ENCODE measurements around the gene CCL5.

CCL5 gene

GRCh38 chr17:35892091-35893035 lies 12.2 kb upstream of the CCL5 start:
- H3K36me3 Mint-ChIP-seq (ENCODE audit: insufficient read depth): peaks cover 40% of the 10 kb centered on the region
- ATAC-seq (replicated peaks) (no peak), DNase-seq (peak in 1 of 3 experiments; percentile 55)
- peaks cover 78 to 84% of the 10 kb centered on the region in 2 donors for H3K4me1 Mint-ChIP-seq (ENCODE audit: low read depth in 2 of 2)
- peaks cover 0 to 3% of the 10 kb centered on the region in 2 donors for H3K9me3 Mint-ChIP-seq
- no peaks in the 10 kb centered on the region for H3K27me3 Mint-ChIP-seq
- H3K4me3 Mint-ChIP-seq: peak overlapping the region; percentile 47 to 71
- peak overlapping the region; percentile 83 to 91 for H3K27ac Mint-ChIP-seq

- H3K36me3 Mint-ChIP-seq (ENCODE audit: insufficient read depth): peaks cover 36% of the 10 kb centered on the region
- peaks cover 73 to 78% of the 10 kb centered on the region in 2 donors for H3K4me1 Mint-ChIP-seq (ENCODE audit: low read depth in 2 of 2)
- no peak for ATAC-seq (replicated peaks)
- H3K27me3 Mint-ChIP-seq: no peaks in the 10 kb centered on the region
- peak overlapping the region; percentile 47 to 76 for H3K4me3 Mint-ChIP-seq
- peak overlapping the region; percentile 83 to 99 for H3K27ac Mint-ChIP-seq
- H3K9me3 Mint-ChIP-seq: peaks cover 0 to 3% of the 10 kb centered on the region in 2 donors
- no peak for DNase-seq
These were observed 11.1 kb upstream of the CCL5 start for GRCh38 chr17:35891269-35891668.

GRCh38 chr17:35890774-35891155 lies 10.6 kb upstream of the CCL5 start:
- peaks cover 0 to 3% of the 10 kb centered on the region in 2 donors for H3K9me3 Mint-ChIP-seq
- peak overlapping the region; percentile 47 to 76 for H3K4me3 Mint-ChIP-seq
- ATAC-seq (replicated peaks) (peak; percentile 84), DNase-seq (peak; percentile 75 to 81 (median 76))
- peaks cover 68 to 73% of the 10 kb centered on the region in 2 donors for H3K4me1 Mint-ChIP-seq (ENCODE audit: low read depth in 2 of 2)
- H3K27ac Mint-ChIP-seq: peak overlapping the region; percentile 83 to 99
- H3K27me3 Mint-ChIP-seq: no peaks in the 10 kb centered on the region
- H3K36me3 Mint-ChIP-seq (ENCODE audit: insufficient read depth): peaks cover 31% of the 10 kb centered on the region

GRCh38 chr17:35889818-35890773 lies 9.9 kb upstream of the CCL5 start:
- Mint-ChIP-seq H3K9me3 (peaks cover 0 to 3% of the 10 kb centered on the region in 2 donors), H3K36me3 (ENCODE audit: insufficient read depth) (peaks cover 36% of the 10 kb centered on the region), H3K27ac (peak overlapping the region; percentile 83 to 99), H3K4me1 (ENCODE audit: low read depth in 2 of 2) (peaks cover 61 to 72% of the 10 kb centered on the region in 2 donors), H3K27me3 (no peaks in the 10 kb centered on the region), H3K4me3 (peak overlapping the region; percentile 47 to 76)
- ATAC-seq (replicated peaks): peak; percentile 31
- DNase-seq: peak in 1 of 3 experiments; percentile 36

DNA sequence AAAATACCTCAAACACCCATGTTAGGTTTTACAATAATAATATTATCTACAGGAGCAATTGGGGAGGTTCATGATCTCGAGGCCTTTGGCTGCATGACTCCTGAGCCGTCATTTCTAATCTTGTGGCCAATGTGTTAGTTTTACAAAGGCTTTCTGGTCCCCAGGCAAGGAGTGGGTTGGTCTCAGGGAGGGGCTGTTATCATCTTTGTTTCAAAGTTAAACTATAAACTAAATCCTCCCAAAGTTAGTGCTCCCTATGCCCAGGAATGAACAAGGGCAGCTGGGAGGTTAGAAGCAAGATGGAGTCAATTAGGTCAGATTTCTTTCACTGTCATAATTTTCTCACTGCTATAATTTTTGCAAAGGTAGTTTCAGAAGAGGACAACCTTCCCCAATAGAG lies 9.1 kb upstream of the CCL5 start:
- H3K4me1 Mint-ChIP-seq (ENCODE audit: low read depth in 2 of 2): peaks cover 58 to 67% of the 10 kb centered on the region in 2 donors
- peaks cover 32% of the 10 kb centered on the region for H3K36me3 Mint-ChIP-seq (ENCODE audit: insufficient read depth)
- peak overlapping the region; percentile 83 to 99 for H3K27ac Mint-ChIP-seq
- peaks cover 0 to 3% of the 10 kb centered on the region in 2 donors for H3K9me3 Mint-ChIP-seq
- ATAC-seq (replicated peaks) (peak; percentile 62), DNase-seq (peak; percentile 46 to 60 (median 52))
- H3K4me3 Mint-ChIP-seq: peak overlapping the region; percentile 67 to 76
- H3K27me3 Mint-ChIP-seq: no peaks in the 10 kb centered on the region

DNA sequence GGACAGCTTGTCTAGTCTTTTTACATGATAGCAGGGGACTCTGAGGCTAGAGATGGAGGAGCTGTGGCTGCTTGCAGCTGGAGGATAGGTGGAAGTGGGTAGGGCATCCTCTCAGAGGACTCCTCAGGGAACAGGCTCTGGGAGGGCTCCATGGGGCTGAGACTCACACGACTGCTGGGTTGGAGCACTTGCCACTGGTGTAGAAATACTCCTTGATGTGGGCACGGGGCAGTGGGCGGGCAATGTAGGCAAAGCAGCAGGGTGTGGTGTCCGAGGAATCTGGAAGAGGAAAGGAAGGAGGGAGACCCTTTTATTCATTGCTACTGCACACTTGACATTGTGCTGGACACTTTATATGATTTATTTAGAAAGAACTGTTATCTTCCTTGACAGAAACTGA lies 1.8 kb downstream of the CCL5 start:
- Mint-ChIP-seq H3K27ac (peak overlapping the region; percentile 95), H3K27me3 (no peaks in the 10 kb centered on the region), H3K9me3 (no peaks in the 10 kb centered on the region), H3K36me3 (ENCODE audit: insufficient read depth) (peaks cover 72% of the 10 kb centered on the region), H3K4me3 (peak overlapping the region; percentile 89 to 92), H3K4me1 (ENCODE audit: low read depth in 2 of 2) (peaks cover 48 to 49% of the 10 kb centered on the region in 2 donors)
- DNase-seq (peak in 1 of 3 experiments; percentile 39), ATAC-seq (replicated peaks) (no peak)

- Mint-ChIP-seq H3K36me3 (ENCODE audit: insufficient read depth) (peaks cover 81% of the 10 kb centered on the region), H3K27ac (peak overlapping the region; percentile 95), H3K4me3 (peak overlapping the region; percentile 89 to 92), H3K27me3 (no peaks in the 10 kb centered on the region), H3K4me1 (ENCODE audit: low read depth in 2 of 2) (peaks cover 50 to 54% of the 10 kb centered on the region in 2 donors), H3K9me3 (no peaks in the 10 kb centered on the region)
- no peak for DNase-seq
- ATAC-seq (replicated peaks): no peak
These were observed 2.7 kb downstream of the CCL5 start for GRCh38 chr17:35877345-35878029.

DNA sequence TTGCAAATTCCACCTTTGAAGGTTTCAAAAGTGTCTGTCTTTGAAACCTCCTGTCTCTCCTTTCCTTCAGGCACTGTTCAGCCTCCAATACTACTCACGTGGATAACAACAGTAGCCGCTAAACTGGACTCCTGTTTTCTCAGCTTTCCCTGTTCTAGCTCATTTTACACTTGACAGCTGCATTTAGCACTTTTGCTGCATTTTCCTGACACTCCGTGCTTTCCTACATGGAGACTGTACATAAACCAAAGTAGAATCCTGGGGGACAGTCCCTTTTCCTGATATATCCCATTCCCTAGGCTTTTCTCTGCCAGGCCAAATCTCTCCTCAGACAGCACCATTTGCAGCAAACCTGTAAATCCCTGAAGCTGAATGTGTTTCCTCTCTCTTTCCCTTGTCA lies 3.6 kb downstream of the CCL5 start:
- ATAC-seq (replicated peaks) (no peak), DNase-seq (no peak)
- H3K27me3 Mint-ChIP-seq: no peaks in the 10 kb centered on the region
- H3K27ac Mint-ChIP-seq: peak overlapping the region; percentile 95
- H3K9me3 Mint-ChIP-seq: no peaks in the 10 kb centered on the region
- H3K36me3 Mint-ChIP-seq (ENCODE audit: insufficient read depth): peaks cover 91% of the 10 kb centered on the region
- H3K4me3 Mint-ChIP-seq: peak overlapping the region; percentile 89 to 92
- peaks cover 55 to 59% of the 10 kb centered on the region in 2 donors for H3K4me1 Mint-ChIP-seq (ENCODE audit: low read depth in 2 of 2)

GRCh38 chr17:35875800-35876139 lies 4.4 kb downstream of the CCL5 start:
- peaks cover 56 to 62% of the 10 kb centered on the region in 2 donors for H3K4me1 Mint-ChIP-seq (ENCODE audit: low read depth in 2 of 2)
- DNase-seq: no peak

DNA sequence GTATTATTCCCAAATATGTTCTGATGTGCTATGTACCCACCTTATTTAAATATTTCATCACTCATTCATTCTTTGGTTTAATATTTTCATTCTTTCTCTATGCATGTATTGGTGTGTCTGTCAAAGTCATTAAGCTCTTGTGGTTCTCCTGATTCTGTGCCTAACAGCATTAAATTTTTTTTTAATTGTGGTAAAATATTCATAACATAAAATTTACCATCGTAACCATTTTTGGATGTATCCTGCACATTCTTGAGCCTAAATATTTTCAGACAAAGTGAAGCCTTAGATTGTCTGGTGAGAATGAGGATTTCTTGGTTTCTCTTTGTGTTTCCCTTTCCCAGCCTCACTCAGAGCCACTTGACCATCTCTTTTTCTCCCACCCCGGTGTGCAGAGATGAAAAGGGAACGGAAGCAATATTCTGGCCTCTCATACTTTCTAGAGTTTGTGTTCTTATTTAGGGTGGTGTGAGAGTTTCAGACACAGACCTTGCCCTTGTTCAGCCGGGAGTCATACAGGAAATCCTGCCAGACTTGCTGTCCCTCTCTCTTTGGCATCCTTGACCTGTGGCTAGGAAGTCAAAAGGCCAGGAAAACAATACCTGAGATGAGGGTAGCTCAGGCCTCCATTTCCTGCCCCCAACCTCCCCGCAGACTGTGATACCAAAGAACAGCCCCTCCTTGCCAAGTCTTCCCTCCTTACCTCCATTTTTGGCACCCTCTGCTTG lies 4.9 kb downstream of the CCL5 start:
- ATAC-seq (replicated peaks): peak; percentile 36
- Mint-ChIP-seq H3K27me3 (no peaks in the 10 kb centered on the region), H3K4me3 (peak overlapping the region; percentile 89 to 92), H3K9me3 (no peaks in the 10 kb centered on the region), H3K27ac (peak overlapping the region; percentile 95), H3K36me3 (ENCODE audit: insufficient read depth) (peaks cover 97% of the 10 kb centered on the region), H3K4me1 (ENCODE audit: low read depth in 2 of 2) (peaks cover 52 to 57% of the 10 kb centered on the region in 2 donors)
- peak in 1 of 3 experiments; percentile 25 for DNase-seq

More at GRCh38 chr17:35875800-35876139, 4.4 kb downstream of the CCL5 start:
- H3K27ac Mint-ChIP-seq: peak overlapping the region; percentile 95
- no peaks in the 10 kb centered on the region for H3K27me3 Mint-ChIP-seq
- no peaks in the 10 kb centered on the region for H3K9me3 Mint-ChIP-seq
- H3K36me3 Mint-ChIP-seq (ENCODE audit: insufficient read depth): peaks cover 96% of the 10 kb centered on the region
- ATAC-seq (replicated peaks): no peak
- H3K4me3 Mint-ChIP-seq: peak overlapping the region; percentile 89 to 92

GRCh38 chr17:35872196-35872980 lies 7.8 kb downstream of the CCL5 start:
- Mint-ChIP-seq H3K27ac (peak overlapping the region; percentile 83 to 95), H3K4me1 (ENCODE audit: low read depth in 2 of 2) (peaks cover 44 to 52% of the 10 kb centered on the region in 2 donors), H3K27me3 (no peaks in the 10 kb centered on the region), H3K36me3 (ENCODE audit: insufficient read depth) (peaks cover 70% of the 10 kb centered on the region), H3K9me3 (no peaks in the 10 kb centered on the region), H3K4me3 (peak overlapping the region in 1 of 2 donors; percentile 27)
- no peak for ATAC-seq (replicated peaks)
- DNase-seq: no peak

Measured in effector memory CD8-positive, alpha-beta T cell (primary cell).